Neural cell (in vitro differentiated cells): ENCODE results near the gene TMEM238L. TPM values are rescaled to one million over a fixed set of nuclear protein-coding genes. Genes with fewer than 3 reads are reported as not detected.

ENCODE experiments used
- H2AFZ ChIP-seq: fragments of 200-600, 300-800 bp; sonication (generic), shearing (Covaris generic); 2 replicates; pipeline ENCODE4 v1.6.0; 2014; ENCODE audit warnings: low read depth, mild to moderate bottlenecking, antibody characterized with exemption, low read length, moderate library complexity
- H3F3A ChIP-seq: fragments of 200-600 bp; shearing (Covaris generic); 2 replicates; pipeline ENCODE4 v1.6.1; 2016; ENCODE audit warnings: mild to moderate bottlenecking, moderate library complexity, mixed read lengths, antibody characterized with exemption, low read length; ENCODE audit not compliant: insufficient read depth, poor library complexity, severe bottlenecking
- H3K27ac ChIP-seq: fragments of 200-600, 300-800 bp; sonication (generic), shearing (Covaris generic); 2 replicates; pipeline ENCODE4 v1.5.1; 2014; ENCODE audit warnings: mild to moderate bottlenecking, low read length, moderate library complexity
- H3K27me3 ChIP-seq: fragments of 300-800, 200-600 bp; sonication (generic), shearing (Covaris generic); 2 replicates; pipeline ENCODE4 v1.6.0; 2014; ENCODE audit warnings: mild to moderate bottlenecking, low read depth, low read length, moderate library complexity; ENCODE audit not compliant: insufficient read depth
- H3K36me3 ChIP-seq: fragments of 300-800, 200-600 bp; sonication (generic), shearing (Covaris generic); 2 replicates; pipeline ENCODE4 v1.5.1; 2014; ENCODE audit warnings: mild to moderate bottlenecking, antibody characterized with exemption, low read length, moderate library complexity; ENCODE audit not compliant: insufficient read depth
- H3K4me2 ChIP-seq: fragments of 300-800, 200-600 bp; sonication (generic), shearing (Covaris generic); 2 replicates; pipeline ENCODE4 v1.6.0; 2014; ENCODE audit warnings: mild to moderate bottlenecking, low read length
- H3K4me3 ChIP-seq: fragments of 300-800, 200-600 bp; sonication (generic), shearing (Covaris generic); 2 replicates; pipeline ENCODE4 v1.5.1; 2014; ENCODE audit warnings: mild to moderate bottlenecking, low read length, moderate library complexity
- H3K79me2 ChIP-seq: fragments of 200-600 bp; shearing (Covaris generic); replicated peaks from 2 replicates; pipeline ENCODE4 v1.6.0; 2014; ENCODE audit warnings: mild to moderate bottlenecking, low read length, moderate library complexity; ENCODE audit not compliant: insufficient read depth
- H3K9ac ChIP-seq: fragments of 300-800, 200-600 bp; sonication (generic), shearing (Covaris generic); 2 replicates; pipeline ENCODE4 v1.6.1; 2016; ENCODE audit warnings: mild to moderate bottlenecking, low read length, mixed read lengths
- H3K9me2 ChIP-seq: fragments of 200-600 bp; shearing (Covaris generic); 2 replicates; pipeline ENCODE4 v1.6.1; 2016; ENCODE audit warnings: mild to moderate bottlenecking, low read length, mixed read lengths; ENCODE audit not compliant: insufficient read depth
- H3K9me3 ChIP-seq: fragments of 200-600, 300-800 bp; sonication (generic), shearing (Covaris generic); 2 replicates; pipeline ENCODE4 v1.6.1; 2016; ENCODE audit warnings: mild to moderate bottlenecking, mixed run types, low read length, moderate library complexity, mixed read lengths
- H4K20me1 ChIP-seq: fragments of 200-600 bp; shearing (Covaris generic); 2 replicates; pipeline ENCODE4 v1.6.1; 2016; ENCODE audit warnings: mild to moderate bottlenecking, mixed run types; ENCODE audit not compliant: insufficient read depth
- CTCF ChIP-seq: fragments of 450-650 bp; IDR thresholded peaks from 2 replicates; pipeline ENCODE4 v1.5.1; 2014; ENCODE audit warnings: antibody characterized with exemption, mild to moderate bottlenecking, moderate library complexity; ENCODE audit not compliant: poor library complexity, severe bottlenecking
- EP300 ChIP-seq: fragments of 450-650 bp; conservative IDR thresholded peaks from 2 replicates; pipeline ENCODE4 v1.6.1; 2014; ENCODE audit warnings: antibody characterized with exemption, mild to moderate bottlenecking, moderate library complexity; ENCODE audit not compliant: poor library complexity, severe bottlenecking
- EZH2 ChIP-seq: fragments of 200-600, 300-800 bp; shearing (Covaris generic), sonication (generic); IDR thresholded peaks from 2 replicates; pipeline ENCODE4 v1.6.1; 2014; ENCODE audit warnings: antibody characterized with exemption, low read length, borderline replicate concordance, mild to moderate bottlenecking; ENCODE audit not compliant: insufficient read depth, poor library complexity, severe bottlenecking
- MXI1 ChIP-seq: fragments of 450-650 bp; conservative IDR thresholded peaks from 2 replicates; pipeline ENCODE4 v1.6.1; 2014; ENCODE audit warnings: antibody characterized with exemption, mild to moderate bottlenecking; ENCODE audit not compliant: poor library complexity, severe bottlenecking
- POLR2AphosphoS5 ChIP-seq: IDR thresholded peaks from 2 replicates; pipeline ENCODE4 v1.6.1; 2012
- RAD21 ChIP-seq: fragments of 450-650 bp; conservative IDR thresholded peaks from 2 replicates; pipeline ENCODE4 v1.6.1; 2014; ENCODE audit warnings: antibody characterized with exemption, mild to moderate bottlenecking, moderate library complexity
- REST ChIP-seq: IDR thresholded peaks from 2 replicates; pipeline ENCODE4 v1.6.1; 2012; ENCODE audit warnings: borderline replicate concordance
- SMC3 ChIP-seq: fragments of 450-650 bp; conservative IDR thresholded peaks from 2 replicates; pipeline ENCODE4 v1.6.1; 2014; ENCODE audit warnings: antibody characterized with exemption, mild to moderate bottlenecking, moderate library complexity; ENCODE audit not compliant: poor library complexity
- TAF1 ChIP-seq: IDR thresholded peaks from 2 replicates; pipeline ENCODE4 v1.6.1; 2012; ENCODE audit warnings: low read depth
- polyA plus RNA-seq: library from polyadenylated mRNA; depleted of rRNA; stranded (reverse); fragments of >200 nt; gene quantifications from 2 replicates; pipeline ENCODE4 v1.2.3, GENCODE V29; 2014

The TMEM238L gene
- polyA plus RNA-seq, 1 donor from 2014 or later: not detected

DNA sequence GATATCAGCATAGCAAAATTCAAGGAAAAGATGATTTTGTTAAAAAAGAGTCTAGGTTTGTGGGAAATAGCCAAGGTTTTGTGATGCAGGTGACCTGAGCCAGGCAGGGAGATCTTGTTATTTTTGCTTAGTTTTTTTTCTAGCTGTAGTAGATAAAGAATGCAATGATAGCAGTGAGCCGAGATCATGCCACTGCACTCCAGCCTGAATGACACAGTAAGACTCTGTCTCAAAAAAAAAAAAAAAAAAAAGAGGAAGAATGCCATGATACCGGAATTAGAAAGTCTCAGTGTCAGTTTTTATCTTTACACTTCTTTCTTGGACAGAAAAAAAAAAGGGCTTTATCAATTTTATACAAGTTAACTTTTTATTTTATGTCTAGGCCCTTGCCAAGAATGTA, 27.5 kb downstream of the TMEM238L start:
- no peaks in the 10 kb centered on the region for H3K9me2 ChIP-seq
- H3K9me3 ChIP-seq: no peaks in the 10 kb centered on the region
- TF ChIP-seq EP300 (no peak), REST (no peak), EZH2 (no peak), MXI1 (no peak), POLR2AphosphoS5 (no peak), TAF1 (no peak), RAD21 (no peak), SMC3 (no peak)
- peak overlapping the region; percentile 9 for H3K27ac ChIP-seq
- H3K36me3 ChIP-seq: no peaks in the 10 kb centered on the region
- no peak overlapping the region for H3K9ac ChIP-seq
- peaks cover 5% of the 10 kb centered on the region for H3F3A ChIP-seq
- no peak overlapping the region for H3K4me3 ChIP-seq
- no peak overlapping the region for H2AFZ ChIP-seq
- H3K27me3 ChIP-seq: no peaks in the 10 kb centered on the region
- H3K4me2 ChIP-seq: no peak overlapping the region
- H3K79me2 ChIP-seq: no peaks in the 10 kb centered on the region
- H4K20me1 ChIP-seq: no peaks in the 10 kb centered on the region

DNA sequence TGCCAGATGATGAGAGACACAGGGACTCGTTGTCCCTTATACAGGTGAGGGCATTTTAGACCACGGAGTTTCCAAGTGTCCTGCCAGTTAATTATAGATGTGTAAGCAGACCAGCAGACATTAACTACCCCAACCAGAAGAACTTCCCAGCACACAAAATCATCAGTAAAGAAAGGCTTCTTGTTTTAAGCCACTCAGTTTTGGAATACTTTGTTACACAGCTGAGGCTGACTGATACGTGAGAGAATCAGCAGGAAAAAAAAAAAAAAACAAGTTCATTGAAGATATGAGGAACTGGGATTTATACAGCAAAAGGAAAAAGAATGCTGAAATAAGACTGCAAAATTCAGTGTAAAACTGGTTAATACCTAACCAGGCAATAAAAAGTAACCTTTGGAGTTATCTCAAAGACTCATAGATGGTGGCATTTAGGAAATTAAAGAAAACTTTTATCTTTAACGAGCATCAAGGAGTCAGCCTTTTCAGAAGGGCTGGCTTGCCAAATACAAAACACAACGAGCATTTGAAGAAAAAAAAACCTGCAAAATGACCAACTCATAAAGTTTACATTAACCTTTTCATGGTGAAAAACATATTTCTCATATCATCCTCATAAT, 28.1 kb downstream of the TMEM238L start:
- Histone ChIP-seq H3K9me2 (no peaks in the 10 kb centered on the region), H3K27ac (peak overlapping the region; percentile 95), H3K27me3 (no peaks in the 10 kb centered on the region), H3F3A (peaks cover 5% of the 10 kb centered on the region), H3K9me3 (no peaks in the 10 kb centered on the region), H4K20me1 (no peaks in the 10 kb centered on the region), H2AFZ (no peak overlapping the region), H3K4me2 (no peak overlapping the region), H3K36me3 (no peaks in the 10 kb centered on the region), H3K9ac (no peak overlapping the region), H3K4me3 (no peak overlapping the region), H3K79me2 (no peaks in the 10 kb centered on the region)
- no peak for TF ChIP-seq EP300
- no peak for TF ChIP-seq REST
- no peak for TF ChIP-seq MXI1
- TF ChIP-seq CTCF: no peak
- TF ChIP-seq POLR2AphosphoS5: no peak
- no peak for TF ChIP-seq RAD21
- TF ChIP-seq TAF1: no peak
- TF ChIP-seq SMC3: no peak
- no peak for TF ChIP-seq EZH2
